ENCODE data around the gene PLCB1.

Gene PLCB1

GRCh38 chr20:8212286-8212685 is 80.2 kb downstream of the PLCB1 start:
- DNase-seq (ENCODE audit: low spot score) = no peak
- FAIRE-seq = no peak

- FAIRE-seq = no peak
- no peak for DNase-seq (ENCODE audit: low spot score)
Observed at GRCh38 chr20:8213270-8213669, 81.2 kb downstream of the PLCB1 start.

- FAIRE-seq (no peak), DNase-seq (ENCODE audit: low spot score) (no peak)
Observed at GRCh38 chr20:8213831-8214587, 81.9 kb downstream of the PLCB1 start.

GRCh38 chr20:8215361-8215781 is 83.3 kb downstream of the PLCB1 start:
- DNase-seq (ENCODE audit: low spot score) (no peak), FAIRE-seq (no peak)

GRCh38 chr20:8216375-8217200 is 84.5 kb downstream of the PLCB1 start:
- DNase-seq (ENCODE audit: low spot score) = no peak
- no peak for FAIRE-seq

GRCh38 chr20:8218861-8219260 is 86.8 kb downstream of the PLCB1 start:
- FAIRE-seq (no peak), DNase-seq (ENCODE audit: low spot score) (no peak)

- DNase-seq (ENCODE audit: low spot score) (no peak), FAIRE-seq (no peak)
Observed at GRCh38 chr20:8219403-8219802, 87.3 kb downstream of the PLCB1 start.

GRCh38 chr20:8220716-8221115 is 88.7 kb downstream of the PLCB1 start:
- FAIRE-seq = no peak
- DNase-seq (ENCODE audit: low spot score) = no peak

- DNase-seq (ENCODE audit: low spot score) (no peak), FAIRE-seq (no peak)
Observed at GRCh38 chr20:8221887-8222419, 89.9 kb downstream of the PLCB1 start.

GRCh38 chr20:8223091-8223870 is 91.2 kb downstream of the PLCB1 start:
- DNase-seq (ENCODE audit: low spot score) (no peak), FAIRE-seq (no peak)

- FAIRE-seq (no peak), DNase-seq (ENCODE audit: low spot score) (no peak)
Observed at GRCh38 chr20:8225658-8226057, 93.6 kb downstream of the PLCB1 start.

- FAIRE-seq (no peak), DNase-seq (ENCODE audit: low spot score) (no peak)
Observed at GRCh38 chr20:8226106-8226505, 94.0 kb downstream of the PLCB1 start.

GRCh38 chr20:8227293-8227692 is 95.2 kb downstream of the PLCB1 start:
- DNase-seq (ENCODE audit: low spot score) (no peak), FAIRE-seq (no peak)

GRCh38 chr20:8228315-8228714 is 96.2 kb downstream of the PLCB1 start:
- DNase-seq (ENCODE audit: low spot score) = no peak
- no peak for FAIRE-seq

- no peak for DNase-seq (ENCODE audit: low spot score)
- FAIRE-seq = no peak
Observed at GRCh38 chr20:8229090-8229489, 97.0 kb downstream of the PLCB1 start.

GRCh38 chr20:8231038-8231437 is 99.0 kb downstream of the PLCB1 start:
- DNase-seq (ENCODE audit: low spot score) (no peak), FAIRE-seq (no peak)

- DNase-seq (ENCODE audit: low spot score) = no peak
Observed at GRCh38 chr20:8232332-8232731, 100.3 kb downstream of the PLCB1 start.

GRCh38 chr20:8234580-8234979 is 102.5 kb downstream of the PLCB1 start:
- FAIRE-seq (no peak), DNase-seq (ENCODE audit: low spot score) (no peak)

More at GRCh38 chr20:8232332-8232731, 100.3 kb downstream of the PLCB1 start:
- no peak for FAIRE-seq

- FAIRE-seq (no peak), DNase-seq (ENCODE audit: low spot score) (no peak)
Observed at GRCh38 chr20:8242066-8242465, 110.0 kb downstream of the PLCB1 start.

GRCh38 chr20:8242827-8243724 is 111.0 kb downstream of the PLCB1 start:
- DNase-seq (ENCODE audit: low spot score) = no peak
- FAIRE-seq = no peak

- FAIRE-seq (no peak), DNase-seq (ENCODE audit: low spot score) (no peak)
Observed at GRCh38 chr20:8244637-8245036, 112.6 kb downstream of the PLCB1 start.

Data from RCC 7860 (cell line).